HepG2 (cell line): ENCODE measurements around the gene TMEM253. TPM values are rescaled to one million over a fixed set of nuclear protein-coding genes. Genes with fewer than 3 reads are reported as not detected.
A peak's percentile ranks its signal among the peaks of the same experiment; 100 is the strongest.

Experiments
- CAMTA2 ChIP-seq: sonication (generic); formaldehyde crosslinking; IDR thresholded peaks from 2 replicates; pipeline ENCODE4 v1.4.0; 2020; ENCODE audit warnings: mild to moderate bottlenecking, missing genetic modification reagents, borderline replicate concordance
- EED ChIP-seq: sonication (generic); formaldehyde crosslinking; IDR thresholded peaks from 2 replicates; pipeline ENCODE4 v1.5.0; 2020; ENCODE audit warnings: mild to moderate bottlenecking, missing genetic modification reagents
- ELF4 ChIP-seq: sonication (generic); formaldehyde crosslinking; IDR thresholded peaks from 2 replicates; pipeline ENCODE4 v1.5.0; 2020; ENCODE audit warnings: missing genetic modification reagents, mild to moderate bottlenecking, moderate library complexity, borderline replicate concordance
- HDAC1 ChIP-seq: sonication (generic); formaldehyde crosslinking; IDR thresholded peaks from 2 replicates; pipeline ENCODE4 v1.5.1; 2020; ENCODE audit warnings: mild to moderate bottlenecking, missing genetic modification reagents
- MYNN ChIP-seq: sonication (generic); formaldehyde crosslinking; IDR thresholded peaks from 2 replicates; pipeline ENCODE4 v1.4.0; 2020; ENCODE audit warnings: mild to moderate bottlenecking, low read depth, missing genetic modification reagents
- NCOA1 ChIP-seq: sonication (generic); formaldehyde crosslinking; IDR thresholded peaks from 2 replicates; pipeline ENCODE4 v1.9.0; 2021; ENCODE audit warnings: missing genetic modification reagents
- NR2F1 ChIP-seq, 2 experiments: fragments of 450-650 bp in 1 of 2; formaldehyde crosslinking in 1 of 2; IDR thresholded peaks; 2 replicates each; pipeline versions ENCODE4 v1.5.0 to v1.6.1; 2016 to 2020; ENCODE audit warnings: mild to moderate bottlenecking in 1 of 2, missing compliant biosample characterization in 1 of 2, missing genetic modification reagents in 1 of 2, moderate library complexity in 1 of 2
- PHF21A ChIP-seq: sonication (generic); formaldehyde crosslinking; IDR thresholded peaks from 2 replicates; pipeline ENCODE4 v1.5.0; 2020; ENCODE audit warnings: mild to moderate bottlenecking, missing genetic modification reagents
- RBAK ChIP-seq: sonication (generic); formaldehyde crosslinking; IDR thresholded peaks from 2 replicates; pipeline ENCODE4 v1.5.1; 2020; ENCODE audit warnings: mild to moderate bottlenecking, missing genetic modification reagents
- YY1 ChIP-seq: IDR thresholded peaks from 2 replicates; pipeline ENCODE4 v1.6.1; 2011; ENCODE audit warnings: low read length, low read depth, moderate library complexity, mild to moderate bottlenecking; ENCODE audit not compliant: insufficient read depth, insufficient replicate concordance
- ZFP36 ChIP-seq: fragments of 150-350 bp; IDR thresholded peaks from 2 replicates; pipeline ENCODE4 v1.6.1; 2018; ENCODE audit warnings: borderline replicate concordance, low read length, low read depth; ENCODE audit not compliant: partially characterized antibody
- ZFP90 ChIP-seq: sonication (generic); formaldehyde crosslinking; IDR thresholded peaks from 2 replicates; pipeline ENCODE4 v1.8.0; 2022; ENCODE audit warnings: missing genetic modification reagents, mild to moderate bottlenecking, inconsistent platforms, borderline replicate concordance
- ZMYM2 ChIP-seq: sonication (generic); formaldehyde crosslinking; IDR thresholded peaks from 2 replicates; pipeline ENCODE4 v1.8.0; 2022; ENCODE audit warnings: mild to moderate bottlenecking, missing genetic modification reagents
- ZNF101 ChIP-seq: sonication (generic); formaldehyde crosslinking; IDR thresholded peaks from 2 replicates; pipeline ENCODE4 v1.4.0; 2020; ENCODE audit warnings: mild to moderate bottlenecking, low read depth, missing genetic modification reagents, borderline replicate concordance
- ZNF136 ChIP-seq: sonication (generic); formaldehyde crosslinking; IDR thresholded peaks from 2 replicates; pipeline ENCODE4 v1.8.1; 2022; ENCODE audit warnings: low read depth, mild to moderate bottlenecking, moderate library complexity, missing genetic modification reagents
- ZNF205 ChIP-seq: IDR thresholded peaks from 2 replicates; pipeline ENCODE4 v1.6.1; 2018; ENCODE audit warnings: missing biosample characterization, missing genetic modification reagents
- ZNF572 ChIP-seq: sonication (generic); formaldehyde crosslinking; IDR thresholded peaks from 2 replicates; pipeline ENCODE4 v1.5.1; 2020; ENCODE audit warnings: mild to moderate bottlenecking, missing genetic modification reagents
- ZNF788 ChIP-seq: sonication (generic); formaldehyde crosslinking; IDR thresholded peaks from 2 replicates; pipeline ENCODE4 v1.5.0; 2020; ENCODE audit warnings: mild to moderate bottlenecking, missing genetic modification reagents, borderline replicate concordance
- polyA plus RNA-seq, 8 experiments: library from polyadenylated mRNA; depleted of rRNA in 3 of 8; stranded (reverse) in 7 of 8; unstranded in 1 of 8; fragments of >200 nt; fragmentation: Illumina TruSeq in 4 of 8; extraction: Trizol in 4 of 8; gene quantifications; 2 replicates each; pipeline versions ENCODE4 v1.2.1 to v1.2.3, GENCODE V29; 2011 to 2016; ENCODE audit warnings: low read depth in 4 of 8, missing spikeins in 1 of 8, mixed read lengths in 1 of 8; ENCODE audit not compliant: insufficient read depth in 1 of 8
- total RNA-seq, 5 experiments: library from RNA; depleted of rRNA; stranded (reverse); fragments of >200 nt; fragmentation: Illumina TruSeq; extraction: Trizol; gene quantifications; 2 replicates each; pipeline ENCODE4 v1.2.3, GENCODE V29; 2016; ENCODE audit warnings: low read depth in 1 of 5
- TF ChIP-seq, protein P1 (sequence below): sonication (generic); formaldehyde crosslinking; IDR thresholded peaks from 2 replicates; pipeline ENCODE4 v1.5.1; 2020; ENCODE audit warnings: missing genetic modification reagents, mild to moderate bottlenecking, borderline replicate concordance
- TF ChIP-seq, protein P2 (sequence below): sonication (generic); formaldehyde crosslinking; IDR thresholded peaks from 2 replicates; pipeline ENCODE4 v1.4.0; 2020; ENCODE audit warnings: mild to moderate bottlenecking, missing genetic modification reagents
- TF ChIP-seq, protein P3 (sequence below): sonication (generic); formaldehyde crosslinking; IDR thresholded peaks from 2 replicates; pipeline ENCODE4; 2020; ENCODE audit warnings: missing genetic modification reagents, mild to moderate bottlenecking, borderline replicate concordance
- TF ChIP-seq, protein P4 (sequence below): IDR thresholded peaks from 2 replicates; pipeline ENCODE4 v1.6.1; 2016; ENCODE audit warnings: missing compliant biosample characterization, missing genetic modification reagents, borderline replicate concordance

The TMEM253 gene
- total and polyA plus RNA-seq, 2 of the 13 experiments (the other 11 are each of a cell fraction or from before 2014, with no cell fraction given): 0.29 to 0.45 TPM

DNA sequence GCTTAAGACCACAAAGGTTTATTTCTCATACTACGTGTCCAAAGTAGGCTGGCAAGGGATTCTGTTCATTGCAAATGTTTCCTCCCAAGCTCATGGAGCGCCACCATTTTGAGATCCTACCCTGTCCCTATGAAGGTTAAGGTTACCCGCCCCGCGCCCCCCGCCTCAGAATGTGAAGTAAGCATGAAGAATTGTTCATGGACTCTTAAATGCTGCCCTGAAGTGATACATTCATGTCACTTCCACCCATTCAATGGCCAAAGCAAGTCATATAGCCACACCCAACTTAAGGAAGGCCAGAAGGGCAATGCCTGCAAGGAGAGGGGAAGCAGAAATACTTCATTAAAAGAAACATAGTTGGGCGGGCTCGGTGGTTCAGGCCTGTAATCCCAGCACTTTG, 4.2 kb downstream of the TMEM253 start (continued):
- TF ChIP-seq, protein P1, sequence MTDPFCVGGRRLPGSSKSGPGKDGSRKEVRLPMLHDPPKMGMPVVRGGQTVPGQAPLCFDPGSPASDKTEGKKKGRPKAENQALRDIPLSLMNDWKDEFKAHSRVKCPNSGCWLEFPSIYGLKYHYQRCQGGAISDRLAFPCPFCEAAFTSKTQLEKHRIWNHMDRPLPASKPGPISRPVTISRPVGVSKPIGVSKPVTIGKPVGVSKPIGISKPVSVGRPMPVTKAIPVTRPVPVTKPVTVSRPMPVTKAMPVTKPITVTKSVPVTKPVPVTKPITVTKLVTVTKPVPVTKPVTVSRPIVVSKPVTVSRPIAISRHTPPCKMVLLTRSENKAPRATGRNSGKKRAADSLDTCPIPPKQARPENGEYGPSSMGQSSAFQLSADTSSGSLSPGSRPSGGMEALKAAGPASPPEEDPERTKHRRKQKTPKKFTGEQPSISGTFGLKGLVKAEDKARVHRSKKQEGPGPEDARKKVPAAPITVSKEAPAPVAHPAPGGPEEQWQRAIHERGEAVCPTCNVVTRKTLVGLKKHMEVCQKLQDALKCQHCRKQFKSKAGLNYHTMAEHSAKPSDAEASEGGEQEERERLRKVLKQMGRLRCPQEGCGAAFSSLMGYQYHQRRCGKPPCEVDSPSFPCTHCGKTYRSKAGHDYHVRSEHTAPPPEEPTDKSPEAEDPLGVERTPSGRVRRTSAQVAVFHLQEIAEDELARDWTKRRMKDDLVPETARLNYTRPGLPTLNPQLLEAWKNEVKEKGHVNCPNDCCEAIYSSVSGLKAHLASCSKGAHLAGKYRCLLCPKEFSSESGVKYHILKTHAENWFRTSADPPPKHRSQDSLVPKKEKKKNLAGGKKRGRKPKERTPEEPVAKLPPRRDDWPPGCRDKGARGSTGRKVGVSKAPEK (CRISPR knock-in tag): 0 out of 2 replicates have a peak, but pooled peaks have one; percentile 14
- TF ChIP-seq MYNN (CRISPR knock-in tag) (no peak), NCOA1 (CRISPR knock-in tag) (no peak), ZNF136 (CRISPR knock-in tag) (no peak), ZFP36 (no peak), NR2F1 (CRISPR knock-in tag; IDR thresholded peaks at IDR 0.05) (no peak), ZNF788 (CRISPR knock-in tag) (no peak), ELF4 (CRISPR knock-in tag) (no peak), ZNF205 (no peak), PHF21A (no peak), RBAK (no peak), ZFP90 (CRISPR knock-in tag) (no peak), ZMYM2 (CRISPR knock-in tag) (no peak), EED (CRISPR knock-in tag) (no peak), HDAC1 (0 out of 2 replicates have a peak, but pooled peaks have one; percentile 30), ZNF101 (CRISPR knock-in tag) (no peak), YY1 (peak; percentile 18), ZNF572 (CRISPR knock-in tag) (0 out of 2 replicates have a peak, but pooled peaks have one; percentile 43), CAMTA2 (CRISPR knock-in tag) (no peak)
- TF ChIP-seq, protein P2, sequence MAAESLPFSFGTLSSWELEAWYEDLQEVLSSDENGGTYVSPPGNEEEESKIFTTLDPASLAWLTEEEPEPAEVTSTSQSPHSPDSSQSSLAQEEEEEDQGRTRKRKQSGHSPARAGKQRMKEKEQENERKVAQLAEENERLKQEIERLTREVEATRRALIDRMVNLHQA (CRISPR knock-in tag): no peak
- TF ChIP-seq, protein P3, sequence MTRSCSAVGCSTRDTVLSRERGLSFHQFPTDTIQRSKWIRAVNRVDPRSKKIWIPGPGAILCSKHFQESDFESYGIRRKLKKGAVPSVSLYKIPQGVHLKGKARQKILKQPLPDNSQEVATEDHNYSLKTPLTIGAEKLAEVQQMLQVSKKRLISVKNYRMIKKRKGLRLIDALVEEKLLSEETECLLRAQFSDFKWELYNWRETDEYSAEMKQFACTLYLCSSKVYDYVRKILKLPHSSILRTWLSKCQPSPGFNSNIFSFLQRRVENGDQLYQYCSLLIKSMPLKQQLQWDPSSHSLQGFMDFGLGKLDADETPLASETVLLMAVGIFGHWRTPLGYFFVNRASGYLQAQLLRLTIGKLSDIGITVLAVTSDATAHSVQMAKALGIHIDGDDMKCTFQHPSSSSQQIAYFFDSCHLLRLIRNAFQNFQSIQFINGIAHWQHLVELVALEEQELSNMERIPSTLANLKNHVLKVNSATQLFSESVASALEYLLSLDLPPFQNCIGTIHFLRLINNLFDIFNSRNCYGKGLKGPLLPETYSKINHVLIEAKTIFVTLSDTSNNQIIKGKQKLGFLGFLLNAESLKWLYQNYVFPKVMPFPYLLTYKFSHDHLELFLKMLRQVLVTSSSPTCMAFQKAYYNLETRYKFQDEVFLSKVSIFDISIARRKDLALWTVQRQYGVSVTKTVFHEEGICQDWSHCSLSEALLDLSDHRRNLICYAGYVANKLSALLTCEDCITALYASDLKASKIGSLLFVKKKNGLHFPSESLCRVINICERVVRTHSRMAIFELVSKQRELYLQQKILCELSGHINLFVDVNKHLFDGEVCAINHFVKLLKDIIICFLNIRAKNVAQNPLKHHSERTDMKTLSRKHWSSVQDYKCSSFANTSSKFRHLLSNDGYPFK (CRISPR knock-in tag): no peak
- TF ChIP-seq, protein P4, sequence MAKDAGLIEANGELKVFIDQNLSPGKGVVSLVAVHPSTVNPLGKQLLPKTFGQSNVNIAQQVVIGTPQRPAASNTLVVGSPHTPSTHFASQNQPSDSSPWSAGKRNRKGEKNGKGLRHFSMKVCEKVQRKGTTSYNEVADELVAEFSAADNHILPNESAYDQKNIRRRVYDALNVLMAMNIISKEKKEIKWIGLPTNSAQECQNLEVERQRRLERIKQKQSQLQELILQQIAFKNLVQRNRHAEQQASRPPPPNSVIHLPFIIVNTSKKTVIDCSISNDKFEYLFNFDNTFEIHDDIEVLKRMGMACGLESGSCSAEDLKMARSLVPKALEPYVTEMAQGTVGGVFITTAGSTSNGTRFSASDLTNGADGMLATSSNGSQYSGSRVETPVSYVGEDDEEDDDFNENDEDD: no peak
